AG09309 (cell line): ENCODE measurements around the gene SMG9.

ENCODE experiments used
- DNase-seq: peaks from one replicate; pipeline ENCODE4 v3.0.0-alpha.2; 2010; ENCODE audit warnings: low read depth
- H3K4me3 ChIP-seq: 2 replicates; pipeline ENCODE4 v1.5.1; 2011; ENCODE audit warnings: mild to moderate bottlenecking, low read depth, low read length, moderate library complexity; ENCODE audit not compliant: control insufficient read depth
- CTCF ChIP-seq: IDR thresholded peaks from 2 replicates; pipeline ENCODE4 v1.5.1; 2011; ENCODE audit warnings: mild to moderate bottlenecking, low read depth, low read length, inconsistent platforms; ENCODE audit not compliant: insufficient read depth, control insufficient read depth; ENCODE audit errors: missing control alignments

Gene SMG9

GRCh38 chr19:43759515-43759914 is 4.8 kb upstream of the SMG9 start:
- no peak for DNase-seq
- no peak overlapping the region for H3K4me3 ChIP-seq
- peak; percentile 65 for TF ChIP-seq CTCF

- peak overlapping the region; percentile 83 for H3K4me3 ChIP-seq
- no peak for DNase-seq
- TF ChIP-seq CTCF: no peak
Observed at GRCh38 chr19:43755256-43755801, 567 bp upstream of the SMG9 start.

- no peak for TF ChIP-seq CTCF
- DNase-seq: no peak
- peak overlapping the region; percentile 83 for H3K4me3 ChIP-seq
Observed at GRCh38 chr19:43754253-43754502, 584 bp downstream of the SMG9 start.

DNA sequence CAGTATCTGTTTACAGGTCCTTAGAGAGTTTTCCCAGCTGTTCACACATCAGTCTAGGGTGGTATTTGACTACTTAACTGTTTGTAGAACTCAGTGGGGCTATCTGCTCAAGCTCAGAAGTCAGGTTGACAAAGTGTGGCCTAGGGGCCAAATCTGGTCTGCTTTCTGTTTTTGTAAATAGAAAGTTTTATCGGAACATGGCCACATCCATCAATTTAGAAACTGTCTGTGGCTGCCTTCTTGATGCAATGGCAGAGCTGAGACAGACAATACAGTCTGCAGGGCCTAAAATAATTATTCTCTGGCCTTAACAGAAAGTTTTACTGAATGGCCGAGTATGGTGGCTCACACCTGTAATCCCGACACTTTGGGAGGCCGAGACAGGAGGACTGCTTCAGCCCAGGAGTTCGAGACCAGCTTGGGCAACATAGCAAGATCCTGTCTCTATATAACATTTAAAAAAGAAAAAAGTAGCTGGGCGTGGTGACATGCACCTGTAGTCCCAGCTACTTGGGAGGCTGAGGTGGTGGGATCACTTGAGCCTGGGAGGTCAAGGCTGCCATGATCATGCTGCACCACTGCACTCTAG is 2.4 kb downstream of the SMG9 start:
- no peak overlapping the region for H3K4me3 ChIP-seq
- no peak for DNase-seq
- no peak for TF ChIP-seq CTCF

DNA sequence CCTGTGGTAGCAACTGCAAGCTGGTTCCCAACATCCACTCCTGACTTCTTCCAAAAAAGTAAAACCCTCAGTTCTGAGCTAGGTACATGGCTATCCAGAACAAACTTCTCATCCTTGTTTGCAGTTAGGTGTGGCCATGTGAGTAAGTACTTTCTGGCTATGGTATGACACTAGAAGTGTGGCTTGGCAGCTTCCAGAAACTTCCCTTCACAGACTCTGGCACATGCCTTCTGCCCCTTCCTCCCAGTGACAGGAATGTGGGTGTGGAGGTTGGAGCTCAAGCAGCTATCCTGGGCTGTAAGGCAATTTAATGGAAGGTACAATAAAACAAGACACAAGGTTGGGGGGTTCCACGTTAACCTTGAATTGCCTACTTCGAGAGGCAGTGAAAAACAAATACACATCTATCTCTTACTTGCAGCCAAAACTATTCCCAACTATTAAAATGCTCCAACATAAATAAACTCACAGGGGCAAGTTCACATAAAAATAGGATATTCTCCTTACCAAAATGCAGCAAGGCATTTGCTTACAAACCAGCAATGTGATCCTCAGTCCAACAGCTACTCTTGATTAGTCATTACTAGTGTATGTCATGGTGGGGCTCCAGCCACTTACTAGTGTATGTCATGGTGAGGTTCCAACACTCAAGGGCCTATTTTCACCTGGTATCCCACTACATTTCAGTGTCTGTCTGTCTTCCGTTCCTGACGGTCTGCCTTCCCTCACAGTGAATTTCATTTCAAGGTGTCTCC is 3.1 kb downstream of the SMG9 start:
- no peak for DNase-seq
- no peak for TF ChIP-seq CTCF
- H3K4me3 ChIP-seq: no peak overlapping the region

DNA sequence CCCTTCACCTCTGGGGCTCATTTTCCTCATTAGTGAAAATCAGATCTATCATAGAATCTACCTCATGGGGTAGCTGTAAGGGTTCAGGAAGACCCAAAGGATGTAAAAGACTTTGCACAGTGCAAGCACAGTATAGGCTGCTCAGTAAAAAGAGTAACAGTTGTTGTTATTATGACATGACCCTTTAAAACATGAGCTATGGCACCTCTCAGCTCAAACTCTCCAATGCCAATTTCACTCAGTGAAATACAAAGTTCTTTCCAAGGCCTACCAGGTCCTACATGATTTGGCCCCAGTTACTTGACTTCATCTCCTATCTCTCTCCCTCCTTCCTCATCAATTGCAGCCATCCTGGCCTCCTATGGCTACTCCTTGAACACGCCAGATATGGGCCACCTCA is 4.9 kb downstream of the SMG9 start:
- DNase-seq: no peak
- TF ChIP-seq CTCF: no peak
- no peak overlapping the region for H3K4me3 ChIP-seq
